ENCODE data around the gene DISC1.

DNA sequence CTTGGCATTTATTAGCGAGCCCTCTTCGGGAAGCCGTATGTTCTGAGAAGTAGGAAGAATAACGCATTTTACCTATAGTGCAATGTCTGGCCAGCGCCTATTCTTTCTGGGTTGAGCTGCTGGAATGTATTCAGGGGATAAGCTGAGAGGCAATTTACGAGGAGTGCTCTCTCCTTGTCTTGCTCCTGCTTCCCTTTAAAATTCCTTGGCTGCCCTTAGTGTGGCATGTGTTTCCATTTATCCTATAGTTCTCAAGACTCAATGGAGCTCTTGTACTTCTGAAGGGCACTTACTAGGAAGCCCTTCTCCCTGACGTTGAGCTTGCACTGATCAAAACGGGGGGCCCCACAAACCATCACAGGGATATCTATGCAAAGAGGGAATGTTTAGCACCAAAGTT, 364.6 kb downstream of the DISC1 start:
- TF ChIP-seq, protein P1, sequence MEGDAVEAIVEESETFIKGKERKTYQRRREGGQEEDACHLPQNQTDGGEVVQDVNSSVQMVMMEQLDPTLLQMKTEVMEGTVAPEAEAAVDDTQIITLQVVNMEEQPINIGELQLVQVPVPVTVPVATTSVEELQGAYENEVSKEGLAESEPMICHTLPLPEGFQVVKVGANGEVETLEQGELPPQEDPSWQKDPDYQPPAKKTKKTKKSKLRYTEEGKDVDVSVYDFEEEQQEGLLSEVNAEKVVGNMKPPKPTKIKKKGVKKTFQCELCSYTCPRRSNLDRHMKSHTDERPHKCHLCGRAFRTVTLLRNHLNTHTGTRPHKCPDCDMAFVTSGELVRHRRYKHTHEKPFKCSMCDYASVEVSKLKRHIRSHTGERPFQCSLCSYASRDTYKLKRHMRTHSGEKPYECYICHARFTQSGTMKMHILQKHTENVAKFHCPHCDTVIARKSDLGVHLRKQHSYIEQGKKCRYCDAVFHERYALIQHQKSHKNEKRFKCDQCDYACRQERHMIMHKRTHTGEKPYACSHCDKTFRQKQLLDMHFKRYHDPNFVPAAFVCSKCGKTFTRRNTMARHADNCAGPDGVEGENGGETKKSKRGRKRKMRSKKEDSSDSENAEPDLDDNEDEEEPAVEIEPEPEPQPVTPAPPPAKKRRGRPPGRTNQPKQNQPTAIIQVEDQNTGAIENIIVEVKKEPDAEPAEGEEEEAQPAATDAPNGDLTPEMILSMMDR (IDR thresholded peaks at IDR 0.05; ENCODE audit: insufficient read depth, low read length) = no peak
- TF ChIP-seq GABPA (IDR thresholded peaks at IDR 0.05; ENCODE audit: low read depth) = no peak

Data from HL-60 (cell line).